SK-N-SH (cell line): ENCODE data around the gene DNAJB8.

Source experiments
- FOXJ3 ChIP-seq: sonication (generic); formaldehyde crosslinking; IDR thresholded peaks from 2 replicates; pipeline ENCODE4 v1.5.1; 2020; ENCODE audit warnings: mild to moderate bottlenecking, missing genetic modification reagents
- RAD21 ChIP-seq: IDR thresholded peaks from 2 replicates; pipeline ENCODE4 v1.6.1; 2012; ENCODE audit warnings: mild to moderate bottlenecking, low read length
- USF2 ChIP-seq: fragments of 150-350 bp; IDR thresholded peaks from 2 replicates; pipeline ENCODE4 v1.6.1; 2017; ENCODE audit warnings: antibody characterized with exemption, low read length, low read depth, borderline replicate concordance

DNA sequence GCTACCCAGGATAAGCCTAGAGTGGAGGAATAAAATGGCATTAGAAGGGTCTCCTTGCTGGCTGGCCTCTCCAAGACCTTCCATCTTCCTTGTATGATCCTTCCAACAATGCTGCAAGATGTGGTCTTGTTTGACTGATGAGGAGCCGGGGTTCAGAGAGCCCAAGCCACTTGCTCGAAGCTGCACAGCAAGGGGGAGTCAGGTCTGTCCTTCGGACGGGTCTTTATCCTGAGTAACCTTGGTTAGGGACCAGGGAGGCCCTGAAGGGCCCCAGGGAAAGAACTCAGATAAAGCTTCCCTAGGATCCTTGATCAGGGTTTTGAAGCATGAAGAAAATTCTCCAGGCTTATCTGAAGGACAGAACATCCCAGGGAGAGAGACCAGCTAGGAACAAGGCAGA lies 7.0 kb upstream of the DNAJB8 start:
- TF ChIP-seq FOXJ3 (CRISPR knock-in tag) (no peak), RAD21 (no peak), USF2 (no peak)
